Activated CD4-positive, CD25-positive, alpha-beta regulatory T cell treated with anti-CD3 and anti-CD28 coated beads, Interleukin-2, amount 50 U/mL, for 16 hours (primary cell): ENCODE data around the gene DDX56.
"Not testable (repeated sequence)": the region's sequence is repeated elsewhere in the genome, so short reads cannot be mapped to it uniquely, and the experiment has no call there.

Experiments
- DNase-seq: peaks from one replicate; pipeline ENCODE4 v3.0.0-alpha.2; 2020; ENCODE audit warnings: low read depth, low spot score

The DDX56 gene

GRCh38 chr7:44563171-44563679 lies 10.5 kb downstream of the DDX56 start:
- no peak for DNase-seq

- not testable (repeated sequence) for DNase-seq
These were observed 11.1 kb downstream of the DDX56 start for GRCh38 chr7:44562622-44562962.

GRCh38 chr7:44561962-44562621 lies 11.6 kb downstream of the DDX56 start:
- DNase-seq: no peak

GRCh38 chr7:44561481-44561880 lies 12.2 kb downstream of the DDX56 start:
- no peak for DNase-seq

DNA sequence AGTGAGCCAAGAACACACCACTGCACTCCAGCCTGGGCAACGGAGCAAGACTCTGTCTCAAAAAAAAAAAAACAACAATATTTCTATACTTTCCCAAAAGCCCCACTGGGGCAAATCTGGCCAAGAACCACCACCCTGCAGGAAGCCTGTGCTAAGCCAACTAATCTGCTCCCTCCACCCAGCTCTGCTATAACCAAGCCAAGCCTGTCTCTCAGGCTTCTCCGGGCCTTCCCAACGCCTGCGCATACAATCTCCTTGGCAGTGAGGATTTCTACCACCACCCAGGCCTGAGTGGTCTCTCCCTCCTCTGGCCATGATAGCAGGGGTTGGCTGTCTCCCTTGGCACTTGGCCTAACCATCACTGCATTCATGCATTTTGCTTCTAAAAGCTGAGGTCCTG lies 14.2 kb downstream of the DDX56 start:
- DNase-seq: no peak

GRCh38 chr7:44557485-44557884 lies 16.2 kb downstream of the DDX56 start:
- no peak for DNase-seq

DNA sequence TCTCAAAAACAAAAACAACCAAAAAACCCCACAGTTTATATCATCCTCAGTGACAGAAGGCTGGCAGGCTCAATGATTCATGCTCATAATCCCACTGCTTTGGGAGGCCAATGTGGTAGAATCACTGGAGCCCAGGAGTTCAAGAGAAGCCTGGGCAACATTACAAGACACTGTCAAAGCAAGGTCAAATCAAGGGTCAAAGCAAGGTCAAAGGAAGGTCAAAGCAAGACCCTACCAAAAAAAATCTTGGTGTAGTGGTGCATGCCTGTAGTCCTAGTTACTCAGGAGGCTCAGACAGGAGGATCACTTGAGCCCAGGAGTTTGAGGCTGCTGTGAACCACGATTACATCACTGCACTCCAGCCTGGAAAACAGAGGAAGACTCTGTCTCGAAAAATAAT lies 18.4 kb downstream of the DDX56 start:
- DNase-seq: no peak

DNA sequence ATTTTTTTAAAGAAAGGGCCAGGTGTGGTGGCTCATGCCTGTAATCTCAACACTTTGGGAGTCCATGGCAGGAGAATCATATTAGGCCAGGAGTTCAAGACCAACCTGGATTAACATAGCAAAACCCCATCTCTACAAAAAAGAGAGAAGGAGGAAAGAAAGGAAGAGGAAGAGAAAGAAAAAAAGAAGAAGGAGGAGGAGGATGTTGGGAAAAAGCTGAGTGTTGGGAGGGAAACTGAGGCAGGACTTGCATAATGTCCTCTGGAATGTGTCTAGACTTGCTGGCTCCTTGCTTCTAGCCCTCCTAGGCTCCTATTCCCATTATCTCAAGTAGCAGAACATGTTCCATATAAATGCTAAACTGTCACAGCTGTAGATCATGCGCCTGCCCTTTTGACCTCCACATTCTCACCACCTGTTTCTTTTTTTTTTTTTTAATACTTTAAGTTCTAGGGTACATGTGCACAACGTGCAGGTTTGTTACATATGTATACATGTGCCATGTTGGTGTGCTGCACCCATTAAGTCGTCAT lies 21.2 kb downstream of the DDX56 start:
- DNase-seq: not testable (repeated sequence)

GRCh38 chr7:44549457-44549856 lies 24.3 kb downstream of the DDX56 start:
- no peak for DNase-seq

DNA sequence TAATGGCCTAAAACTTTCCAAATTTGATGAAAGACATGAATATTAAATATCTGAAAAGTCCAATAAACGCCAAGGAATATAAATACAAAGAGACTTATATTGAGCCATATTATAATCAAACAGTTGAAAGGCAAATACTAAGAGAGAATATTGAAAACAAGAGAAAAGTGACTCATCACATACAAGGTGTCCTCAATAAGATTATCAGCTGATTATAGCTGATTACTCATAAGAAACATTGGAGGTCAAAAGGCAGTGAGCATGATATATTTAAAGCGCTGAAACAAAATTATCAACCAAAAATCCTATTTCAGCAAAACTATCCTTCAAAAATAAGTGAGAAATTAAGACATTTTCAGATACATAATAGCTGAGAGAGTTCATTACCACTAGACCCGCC lies 24.8 kb downstream of the DDX56 start:
- no peak for DNase-seq

- DNase-seq: no peak
These were observed 26.0 kb downstream of the DDX56 start for GRCh38 chr7:44547536-44548231.

GRCh38 chr7:44541876-44542610 lies 31.7 kb downstream of the DDX56 start:
- DNase-seq: no peak

- DNase-seq: no peak
These were observed 32.5 kb downstream of the DDX56 start, which contains the start of gene NPC1L1 for GRCh38 chr7:44541028-44541869. TSS of gene NPC1L1 (minus strand) at chr7:44541330. CDS start at chr7:44541259, 71 bp downstream.

- no peak for DNase-seq
These were observed 33.1 kb downstream of the DDX56 start for GRCh38 chr7:44540592-44541027.

DNA sequence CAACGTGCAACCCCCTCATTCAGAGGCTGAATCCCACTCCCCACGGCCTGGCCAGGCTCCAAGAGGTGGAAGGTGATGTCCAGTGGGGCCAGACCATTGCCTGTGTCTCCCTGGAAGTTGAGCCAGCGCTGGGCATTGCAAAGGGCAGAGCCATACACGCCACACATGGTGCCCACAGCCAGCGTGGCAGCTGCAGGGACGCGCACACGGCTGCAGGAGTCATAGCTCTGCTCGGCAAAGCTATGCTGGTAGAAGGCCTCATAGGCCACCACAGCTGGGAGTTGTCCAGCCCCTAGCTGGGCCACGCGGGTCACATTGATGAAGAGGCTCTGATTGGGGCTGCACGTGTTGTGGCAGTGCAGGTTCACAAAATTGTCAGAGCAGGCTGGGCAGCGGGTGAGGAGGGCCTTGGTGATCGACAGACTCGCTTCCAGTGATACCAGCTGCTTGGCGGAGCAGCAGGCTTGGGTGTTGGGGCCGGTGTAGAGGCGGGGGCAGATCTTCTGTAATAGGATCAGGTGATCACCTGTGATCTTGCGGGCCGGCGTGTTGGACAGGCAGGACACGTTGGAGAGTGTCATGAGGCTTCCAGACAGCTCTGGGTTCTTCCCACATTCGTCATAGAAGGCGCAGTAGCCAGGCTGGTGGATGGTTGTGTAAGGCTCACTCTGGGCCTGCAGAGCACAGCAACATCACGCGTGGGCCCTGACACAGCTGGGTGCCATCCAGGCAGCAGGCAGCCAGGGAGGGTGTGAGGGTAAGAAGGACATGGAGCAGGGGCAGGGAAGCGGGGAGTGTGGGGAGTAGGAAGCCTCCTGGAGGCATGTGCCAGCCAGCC lies 33.8 kb downstream of the DDX56 start:
- DNase-seq: no peak

DNA sequence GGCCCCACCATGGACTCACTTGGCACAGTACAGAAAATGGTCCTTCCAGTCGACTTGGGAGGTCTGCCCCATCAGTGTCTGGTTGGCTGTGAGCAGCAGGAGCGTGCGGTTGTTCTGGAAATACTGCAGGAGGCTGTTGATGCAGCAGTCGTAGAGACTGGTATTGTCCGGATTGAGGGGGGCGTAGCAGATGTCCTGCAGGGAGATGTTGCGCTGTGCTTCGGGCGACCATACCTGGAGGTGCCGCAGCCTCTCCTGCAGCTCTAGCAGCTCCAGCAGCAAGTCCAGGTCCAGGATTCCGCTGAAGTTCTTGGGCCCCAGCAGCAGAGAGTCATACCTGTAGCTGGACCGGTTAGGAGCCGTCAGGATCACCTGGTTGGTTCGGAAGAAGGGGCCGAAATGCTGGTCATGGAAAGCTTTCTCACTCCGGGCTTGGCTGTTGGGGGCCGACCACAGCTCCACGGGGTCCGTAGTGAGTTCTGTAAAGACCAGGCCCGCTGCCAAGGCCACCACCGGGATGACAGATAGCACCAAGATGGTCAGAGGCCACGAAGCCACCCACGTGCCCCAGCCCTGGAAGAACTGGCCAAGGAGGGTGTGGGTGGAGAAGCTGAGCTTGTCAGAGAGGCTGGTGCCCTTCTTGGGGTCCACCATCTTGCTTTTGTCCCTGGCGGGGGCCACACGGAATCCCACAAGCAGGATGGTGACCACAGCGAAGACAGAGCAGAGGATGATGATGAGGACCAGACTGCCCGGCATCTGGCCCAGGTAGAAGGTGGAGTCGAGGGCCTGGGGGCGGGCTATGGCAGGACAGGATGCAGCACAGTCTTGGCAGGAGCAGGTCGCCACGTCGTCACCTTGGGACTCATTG lies 34.7 kb downstream of the DDX56 start:
- DNase-seq: no peak

DNA sequence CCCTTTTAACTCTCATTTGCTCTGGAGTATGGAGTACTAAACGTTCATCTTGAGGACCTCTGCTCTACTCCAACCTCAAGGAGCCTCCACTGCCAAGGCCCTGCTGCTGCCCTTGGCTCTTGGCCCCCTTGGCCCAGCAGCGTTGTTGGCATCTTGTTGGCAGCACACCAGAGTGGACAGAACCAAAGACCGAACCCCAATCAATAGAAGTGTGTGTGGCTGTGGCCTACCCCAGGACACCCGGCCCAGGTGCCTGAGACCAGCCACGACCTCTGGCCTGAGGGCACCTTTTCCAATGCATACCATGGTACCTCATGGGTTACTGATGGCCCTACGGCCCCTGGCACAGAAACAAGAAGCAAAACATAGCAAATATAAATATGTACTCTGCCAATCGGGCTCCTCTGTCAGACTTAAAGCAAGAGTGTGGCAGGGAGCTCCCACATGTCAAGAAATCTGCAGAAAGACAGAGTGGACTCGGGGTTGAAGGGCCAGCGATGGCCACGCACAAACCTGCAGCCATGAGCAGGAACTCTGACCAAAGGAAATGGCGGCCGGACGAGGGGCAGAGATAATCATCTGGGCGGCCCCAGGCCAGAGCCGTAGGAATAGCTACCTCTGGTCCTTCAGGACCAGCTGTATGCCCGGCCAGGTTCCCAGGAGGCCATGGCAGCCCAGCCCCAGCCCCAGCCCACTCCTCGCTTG lies 35.5 kb downstream of the DDX56 start:
- no peak for DNase-seq

- no peak for DNase-seq
These were observed 36.3 kb downstream of the DDX56 start for GRCh38 chr7:44537442-44537841.

- no peak for DNase-seq
These were observed 37.6 kb downstream of the DDX56 start for GRCh38 chr7:44536090-44536489.
